Astrocyte (in vitro differentiated cells and primary cell): ENCODE results near the gene MCHR1. TPM values are rescaled to one million over a fixed set of nuclear protein-coding genes. Genes with fewer than 3 reads are reported as not detected.

Experiments
- DNase-seq: peaks from one replicate; pipeline ENCODE4 v3.0.0-alpha.2; 2010; ENCODE audit warnings: low read depth
- FAIRE-seq: peaks from 2 replicates; lab custom pipeline; 2011; peaks lifted over from hg19 to GRCh38; lab: Jason Lieb, UNC
- H2AFZ ChIP-seq: 2 replicates; pipeline ENCODE4 v1.6.0; 2012; ENCODE audit warnings: low read depth, low read length, inconsistent platforms
- H3K27ac ChIP-seq: 2 replicates; pipeline ENCODE4 v1.5.1; 2011; ENCODE audit warnings: low read depth, low read length, inconsistent platforms
- H3K27me3 ChIP-seq: 2 replicates; pipeline ENCODE4 v1.6.0; 2011; ENCODE audit warnings: low read length, inconsistent platforms; ENCODE audit not compliant: insufficient read depth
- H3K36me3 ChIP-seq: 2 replicates; pipeline ENCODE4 v1.5.1; 2011; ENCODE audit warnings: low read length, inconsistent platforms; ENCODE audit not compliant: insufficient read depth
- H3K4me1 ChIP-seq: 2 replicates; pipeline ENCODE4 v1.5.1; 2011; ENCODE audit warnings: low read length, inconsistent platforms; ENCODE audit not compliant: insufficient read depth
- H3K4me2 ChIP-seq: 2 replicates; pipeline ENCODE4 v1.6.0; 2012; ENCODE audit warnings: low read length, inconsistent platforms
- H3K4me3 ChIP-seq: 2 replicates; pipeline ENCODE4 v1.5.1; 2011; ENCODE audit warnings: low read depth, mild to moderate bottlenecking, low read length, inconsistent platforms; ENCODE audit not compliant: insufficient read depth
- H3K79me2 ChIP-seq: 2 replicates; pipeline ENCODE4 v1.6.0; 2012; ENCODE audit warnings: mild to moderate bottlenecking, low read length, inconsistent platforms; ENCODE audit not compliant: insufficient read depth
- H3K9ac ChIP-seq: 2 replicates; pipeline ENCODE4 v1.6.0; 2012; ENCODE audit warnings: mild to moderate bottlenecking, low read length, inconsistent platforms
- H3K9me3 ChIP-seq: 2 replicates; pipeline ENCODE4 v1.5.1; 2012; ENCODE audit warnings: low read depth, mild to moderate bottlenecking, low read length, inconsistent platforms; ENCODE audit not compliant: insufficient read depth
- H4K20me1 ChIP-seq: 2 replicates; pipeline ENCODE4 v1.6.0; 2012; ENCODE audit warnings: low read length, inconsistent platforms; ENCODE audit not compliant: insufficient read depth
- H3K27ac Mint-ChIP-seq: one replicate; pipeline ENCODE4 v1.8.0; 2021; ENCODE audit warnings: mild to moderate bottlenecking, mixed read lengths; ENCODE audit not compliant: unreplicated experiment
- H3K27me3 Mint-ChIP-seq: one replicate; pipeline ENCODE4 v1.8.0; 2021; ENCODE audit warnings: low read depth, mixed read lengths; ENCODE audit not compliant: unreplicated experiment
- H3K36me3 Mint-ChIP-seq: one replicate; pipeline ENCODE4 v1.8.0; 2021; ENCODE audit warnings: low read depth, mixed read lengths; ENCODE audit not compliant: unreplicated experiment
- H3K4me1 Mint-ChIP-seq: one replicate; pipeline ENCODE4 v1.8.0; 2021; ENCODE audit warnings: low read depth, mixed read lengths; ENCODE audit not compliant: unreplicated experiment
- H3K4me3 Mint-ChIP-seq: one replicate; pipeline ENCODE4 v1.8.0; 2021; ENCODE audit warnings: mild to moderate bottlenecking, moderate library complexity, mixed read lengths; ENCODE audit not compliant: unreplicated experiment
- H3K9me3 Mint-ChIP-seq: one replicate; pipeline ENCODE4 v1.8.0; 2021; ENCODE audit warnings: mild to moderate bottlenecking, mixed read lengths; ENCODE audit not compliant: unreplicated experiment
- CTCF ChIP-seq: IDR thresholded peaks from 2 replicates; pipeline ENCODE4 v1.5.1; 2011; ENCODE audit warnings: low read depth, mild to moderate bottlenecking, inconsistent platforms, low read length, moderate library complexity; ENCODE audit not compliant: insufficient read depth
- EZH2 ChIP-seq: IDR thresholded peaks from 2 replicates; pipeline ENCODE4 v1.6.1; 2012; ENCODE audit warnings: mild to moderate bottlenecking, low read length, inconsistent platforms; ENCODE audit not compliant: insufficient read depth
- total RNA-seq: library from RNA; stranded (reverse); gene quantifications from 2 replicates; pipeline ENCODE4 v1.2.1, GENCODE V29; 2021

The MCHR1 gene
- total RNA-seq, 1 donor from 2014 or later: 1.8 TPM

GRCh38 chr22:40728731-40729189, 49.5 kb downstream of the MCHR1 start:
- Mint-ChIP-seq H3K36me3 (no peaks in the 10 kb centered on the region), H3K27ac (peak overlapping the region; percentile 94), H3K9me3 (no peaks in the 10 kb centered on the region), H3K4me3 (peak overlapping the region; percentile 31), H3K4me1 (peaks cover 27% of the 10 kb centered on the region), H3K27me3 (no peaks in the 10 kb centered on the region)
- no peak overlapping the region for H3K4me2 ChIP-seq
- H3K9ac ChIP-seq: no peak overlapping the region
- TF ChIP-seq CTCF: no peak
- H3K4me3 ChIP-seq: no peak overlapping the region
- no peaks in the 10 kb centered on the region for H3K27me3 ChIP-seq
- FAIRE-seq: no peak
- no peaks in the 10 kb centered on the region for H3K36me3 ChIP-seq
- no peak overlapping the region for H2AFZ ChIP-seq
- H4K20me1 ChIP-seq: no peaks in the 10 kb centered on the region
- no peaks in the 10 kb centered on the region for H3K4me1 ChIP-seq
- no peak overlapping the region for H3K27ac ChIP-seq
- no peaks in the 10 kb centered on the region for H3K9me3 ChIP-seq
- peak; percentile 51 for DNase-seq
- H3K79me2 ChIP-seq: no peaks in the 10 kb centered on the region

- H3K27me3 Mint-ChIP-seq: no peaks in the 10 kb centered on the region
- DNase-seq (no peak), FAIRE-seq (no peak)
- H3K36me3 Mint-ChIP-seq: no peaks in the 10 kb centered on the region
- Histone ChIP-seq H3K27me3 (peaks cover 3% of the 10 kb centered on the region), H3K4me1 (no peaks in the 10 kb centered on the region), H4K20me1 (no peaks in the 10 kb centered on the region), H3K4me2 (no peak overlapping the region), H3K36me3 (no peaks in the 10 kb centered on the region), H3K79me2 (no peaks in the 10 kb centered on the region), H3K9ac (no peak overlapping the region), H3K4me3 (no peak overlapping the region), H3K9me3 (no peaks in the 10 kb centered on the region), H2AFZ (no peak overlapping the region), H3K27ac (no peak overlapping the region)
- no peak overlapping the region for H3K4me3 Mint-ChIP-seq
- TF ChIP-seq CTCF (no peak), EZH2 (no peak)
- peak overlapping the region; percentile 94 for H3K27ac Mint-ChIP-seq
- H3K9me3 Mint-ChIP-seq: no peaks in the 10 kb centered on the region
- peaks cover 27% of the 10 kb centered on the region for H3K4me1 Mint-ChIP-seq
These were observed 50.0 kb downstream of the MCHR1 start for GRCh38 chr22:40729284-40729683.

Other genes with a start within 250 kb of the MCHR1 start
- gene MRTFA, start 42.8 kb upstream of the MCHR1 start, total RNA-seq: 67.0 and 74.3 TPM in 2 replicates
- 24.6 and 24.8 TPM in 2 replicates for gene SLC25A17, start 139.9 kb downstream of the MCHR1 start, total RNA-seq
- gene ST13, start 177.2 kb downstream of the MCHR1 start, total RNA-seq: 236 and 248 TPM in 2 replicates
- 21.8 and 24.9 TPM in 2 replicates for gene XPNPEP3, start 177.7 kb downstream of the MCHR1 start, total RNA-seq
- not detected in 2 replicates for gene DNAJB7, start 182.6 kb downstream of the MCHR1 start, total RNA-seq